ENCODE measurements around the gene ZNF672.
A peak's percentile ranks its signal among the peaks of the same experiment; 100 is the strongest.
"Not testable (repeated sequence)": the region's sequence is repeated elsewhere in the genome, so short reads cannot be mapped to it uniquely, and the experiment has no call there.

The ZNF672 gene

GRCh38 chr1:248837781-248838356 lies at the start of gene ZNF672:
Gene ZNF672, plus strand, starts transcription at chr1:248838224. Its CDS starts 9,051 bp downstream, at chr1:248847275.
- DNase-seq, result peak; percentile 94 to 99 (median 97)

- no peak for DNase-seq
Observed at GRCh38 chr1:248788327-248788726, 49.7 kb upstream of the ZNF672 start.

- not testable (repeated sequence) for DNase-seq
Observed at GRCh38 chr1:248789337-248789736, 48.7 kb upstream of the ZNF672 start.

GRCh38 chr1:248790456-248790855 lies 47.6 kb upstream of the ZNF672 start:
- no peak for DNase-seq

GRCh38 chr1:248791010-248791409 lies 47.0 kb upstream of the ZNF672 start:
- no peak for DNase-seq

GRCh38 chr1:248792342-248792741 lies 45.7 kb upstream of the ZNF672 start:
- DNase-seq, result no peak

- DNase-seq, result peak in 1 of 3 experiments; percentile 10
Observed at GRCh38 chr1:248793592-248793991, 44.4 kb upstream of the ZNF672 start.

- not testable (repeated sequence) for DNase-seq
Observed at GRCh38 chr1:248794663-248795062, 43.4 kb upstream of the ZNF672 start.

GRCh38 chr1:248798791-248799190 lies 39.2 kb upstream of the ZNF672 start:
- no peak for DNase-seq

GRCh38 chr1:248800459-248800858 lies 37.6 kb upstream of the ZNF672 start:
- no peak for DNase-seq

GRCh38 chr1:248802454-248802853 lies 35.6 kb upstream of the ZNF672 start:
- DNase-seq, result no peak

- not testable (repeated sequence) for DNase-seq
Observed at GRCh38 chr1:248803501-248803900, 34.5 kb upstream of the ZNF672 start.

- peak in 1 of 3 experiments; percentile 8 for DNase-seq
Observed at GRCh38 chr1:248804771-248805681, 33.0 kb upstream of the ZNF672 start.

- no peak for DNase-seq
Observed at GRCh38 chr1:248805876-248806275, 32.1 kb upstream of the ZNF672 start.

GRCh38 chr1:248807067-248807737 lies 30.8 kb upstream of the ZNF672 start:
- peak in 2 of 3 experiments; percentile 8 to 41 for DNase-seq

GRCh38 chr1:248808876-248809275 lies 29.1 kb upstream of the ZNF672 start:
- no peak for DNase-seq

- no peak for DNase-seq
Observed at GRCh38 chr1:248810000-248810726, 27.9 kb upstream of the ZNF672 start.

- no peak for DNase-seq
Observed at GRCh38 chr1:248810727-248811513, 27.1 kb upstream of the ZNF672 start.

- no peak for DNase-seq
Observed at GRCh38 chr1:248811514-248812490, 26.2 kb upstream of the ZNF672 start.

GRCh38 chr1:248812736-248813425 lies 25.1 kb upstream of the ZNF672 start:
- DNase-seq, result no peak
